HG03064 (cell line): ENCODE results near the gene PLCD4.

ENCODE experiments used
- ATAC-seq: cut with Tn5 transposase; IDR thresholded peaks from one replicate; pipeline ENCODE4 v1.9.1; 2021; ENCODE audit warnings: low read depth; ENCODE audit not compliant: unreplicated experiment

PLCD4 gene

DNA sequence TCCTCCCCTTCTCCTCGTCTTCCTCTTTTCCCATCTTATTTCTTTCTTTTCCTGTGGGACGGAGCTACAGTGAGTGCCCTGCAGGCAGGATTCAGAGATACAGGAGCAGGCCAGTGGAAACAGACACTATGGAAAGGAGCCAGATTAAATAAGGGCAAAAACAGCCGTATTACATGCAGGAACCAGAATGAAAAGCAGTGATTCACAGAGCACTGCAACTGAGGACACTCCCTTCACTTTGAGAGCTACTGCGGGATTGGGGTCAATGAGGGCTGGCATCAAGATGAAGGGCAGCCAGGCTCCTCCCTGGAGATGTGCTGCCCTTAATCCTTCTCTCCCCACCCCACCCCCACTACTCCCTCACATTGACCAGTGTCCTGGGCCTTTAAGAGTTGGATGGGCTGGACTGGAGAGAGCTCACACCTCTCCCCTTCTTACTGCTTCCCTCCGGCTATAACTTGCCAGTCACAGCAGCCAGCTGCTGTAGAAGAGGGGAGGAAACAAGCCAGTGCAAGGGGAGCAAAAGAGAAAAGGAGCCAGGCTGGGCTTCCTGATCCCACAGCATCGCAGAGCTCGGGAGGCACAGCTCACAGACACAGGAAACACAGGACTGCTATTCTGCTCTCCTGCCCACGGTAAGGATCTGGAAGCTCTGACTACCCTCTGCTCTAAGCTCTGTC, at the start of gene PLCD4:
Gene PLCD4 (plus strand): TSS at position 464 of the 680 bp plus-strand sequence. CDS start 7,841 bp downstream, outside the sequence.
- no peak for ATAC-seq

DNA sequence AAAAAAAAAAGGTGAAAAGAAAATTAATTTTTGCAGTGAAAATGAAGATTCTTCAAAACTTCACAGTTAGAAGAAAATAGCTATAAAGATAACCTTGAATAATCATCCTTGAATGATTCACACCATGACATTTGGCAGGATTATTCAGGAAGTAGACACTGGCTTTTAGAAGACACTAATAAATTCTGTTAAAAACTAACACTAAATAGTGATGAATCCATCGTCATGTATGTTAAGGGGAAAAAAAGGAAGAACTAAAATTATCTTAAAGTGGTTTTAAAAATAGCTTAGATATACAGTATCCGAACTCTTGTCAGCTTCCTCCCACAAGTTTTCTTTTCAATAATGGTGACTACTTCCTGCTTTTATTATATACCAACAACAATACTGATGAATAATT, 49.8 kb upstream of the PLCD4 start:
- ATAC-seq: no peak

DNA sequence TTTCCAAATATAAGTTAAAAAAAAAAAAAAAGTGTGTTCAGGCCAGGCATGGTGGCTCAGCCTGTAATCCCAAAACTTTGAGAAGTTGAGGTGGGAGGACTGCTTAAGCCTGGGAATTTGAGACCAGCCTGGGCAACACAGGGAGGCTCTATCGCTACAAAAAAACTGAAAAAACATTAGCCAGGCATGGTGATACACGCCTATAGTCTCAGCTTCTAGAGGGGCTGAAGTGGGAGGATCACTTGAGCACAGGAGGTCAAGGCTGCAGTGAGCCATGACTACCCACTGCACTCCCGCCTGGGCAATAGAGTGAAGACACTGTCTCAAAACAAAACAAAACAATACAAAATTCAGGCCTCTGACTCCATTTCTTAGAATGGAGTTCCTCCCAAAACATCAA, 48.7 kb upstream of the PLCD4 start:
- no peak for ATAC-seq

DNA sequence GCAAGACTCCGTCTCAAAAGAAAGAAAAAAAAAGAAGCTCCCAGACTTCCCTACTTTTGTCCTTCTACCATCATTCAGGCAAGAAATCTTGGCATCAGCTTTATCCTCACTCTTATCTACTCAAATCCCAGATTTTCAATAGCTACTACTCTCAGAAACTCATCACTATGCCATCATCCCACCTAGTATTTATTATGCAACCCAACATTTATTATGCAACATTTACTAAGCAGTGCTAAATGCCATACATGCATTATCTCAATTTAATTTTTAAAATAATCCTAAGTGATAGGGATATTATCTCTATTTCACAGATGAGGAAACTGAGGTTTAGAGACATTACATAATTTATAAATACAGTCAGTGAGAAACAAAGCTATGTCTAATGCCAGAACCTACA, 43.6 kb upstream of the PLCD4 start:
- no peak for ATAC-seq

DNA sequence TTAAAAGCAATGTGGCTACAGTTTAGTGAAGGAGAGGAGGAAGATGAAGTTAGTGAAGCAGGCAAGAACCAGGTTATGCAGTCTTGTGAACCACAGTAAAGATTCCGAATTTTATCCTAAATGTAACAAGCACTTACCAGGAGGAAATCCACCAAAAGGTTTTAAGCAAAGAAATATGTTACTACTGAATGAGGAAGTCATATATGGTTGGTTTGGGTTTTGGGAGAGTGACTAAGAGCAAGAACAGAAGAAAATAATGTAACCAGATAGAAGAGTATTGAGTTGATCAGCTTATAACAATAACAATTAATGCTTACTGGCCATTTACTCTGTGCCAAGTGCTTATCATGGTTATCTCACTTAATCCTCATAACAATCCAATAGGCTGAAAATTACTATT, 41.4 kb upstream of the PLCD4 start:
- no peak for ATAC-seq

DNA sequence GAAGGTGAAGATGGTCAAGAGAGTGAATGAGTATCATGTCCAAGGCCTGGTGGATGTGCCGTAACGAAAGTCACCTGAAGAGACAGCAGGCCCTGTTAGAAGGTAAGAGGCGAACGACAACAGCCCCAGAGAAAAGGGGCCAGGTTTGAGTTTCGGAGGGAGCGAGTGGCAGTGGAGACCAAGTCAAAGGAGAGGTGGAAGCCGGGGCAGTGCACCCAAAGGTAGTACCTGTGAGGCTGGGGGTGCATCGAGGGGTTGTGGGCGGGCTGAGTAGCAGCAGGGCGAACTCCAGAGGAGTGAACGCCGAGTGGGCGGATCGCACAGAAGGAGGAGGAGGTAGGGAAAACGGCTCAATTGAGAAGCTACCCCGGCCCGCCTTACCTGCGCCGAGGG, 39.9 kb upstream of the PLCD4 start:
- peak; percentile 31 for ATAC-seq

DNA sequence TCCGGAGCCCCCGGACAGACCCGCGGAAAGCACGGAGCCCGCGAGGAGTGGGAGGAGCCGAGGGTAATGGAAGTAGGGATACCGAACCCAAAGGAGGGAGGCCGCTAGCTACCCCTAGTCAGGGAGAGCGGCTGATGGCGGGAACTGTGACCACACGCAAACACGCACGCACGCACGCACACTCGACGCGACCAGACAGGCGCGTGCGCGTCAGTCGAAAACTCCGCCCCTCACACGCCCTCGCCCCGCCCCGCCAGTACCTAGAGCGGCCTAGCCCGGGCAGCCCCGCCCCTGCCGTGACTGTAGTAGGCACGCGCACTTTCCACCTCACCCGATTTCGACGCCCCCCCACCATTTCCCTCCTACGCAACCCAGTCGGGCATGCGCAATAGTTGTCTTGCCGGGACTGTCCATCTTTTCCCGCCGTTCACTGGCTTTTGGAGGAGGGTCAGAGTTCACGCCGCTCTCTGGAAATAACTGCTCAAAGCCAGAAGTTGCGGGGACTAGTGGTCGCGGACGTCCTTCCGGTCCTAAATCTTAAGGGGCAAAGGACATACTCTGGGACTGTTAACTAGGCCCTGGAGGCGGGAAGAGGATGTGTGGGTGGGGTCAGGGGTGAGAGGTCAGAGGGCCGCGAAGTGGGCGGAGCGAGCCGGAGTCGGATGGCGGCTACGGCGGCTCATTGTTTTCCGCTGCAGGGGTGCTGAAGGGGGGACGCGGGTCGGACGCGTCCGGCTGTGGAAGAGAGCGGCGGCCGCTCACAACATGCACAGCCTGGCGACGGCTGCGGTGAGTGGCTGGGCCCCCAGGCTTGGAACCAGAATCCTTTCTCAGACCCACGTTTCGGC, 39.3 kb upstream of the PLCD4 start, which contains the start of the genes CNOT9 and USP37:
Gene CNOT9 (plus strand): TSS at position 650 of the 848 bp plus-strand sequence. CDS start 116 bp downstream, at position 766.
Gene USP37 (minus strand): TSS at position 162 of the 848 bp plus-strand sequence. CDS start 9,698 bp downstream, outside the sequence.
- ATAC-seq: peak; percentile 65

DNA sequence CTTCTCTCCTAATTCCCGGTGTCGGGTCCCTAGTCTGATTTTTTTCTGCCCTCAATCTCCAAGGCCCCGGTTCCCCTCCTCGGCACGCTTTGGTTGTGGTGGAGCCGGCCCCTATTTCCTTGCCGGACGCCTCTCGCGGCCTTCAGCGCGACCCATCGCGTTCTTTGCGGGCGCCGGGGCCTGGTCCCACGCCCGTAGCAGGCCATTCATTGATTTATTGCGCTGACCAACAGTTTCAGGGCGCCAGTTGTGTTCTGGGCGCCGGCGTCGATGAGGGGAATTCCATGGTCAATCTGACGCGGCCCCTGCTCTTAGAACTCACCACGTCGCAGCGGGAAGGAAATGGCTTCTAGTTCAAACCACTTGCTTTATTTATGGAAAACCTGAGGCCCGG, 38.7 kb upstream of the PLCD4 start:
- peak; percentile 27 for ATAC-seq

DNA sequence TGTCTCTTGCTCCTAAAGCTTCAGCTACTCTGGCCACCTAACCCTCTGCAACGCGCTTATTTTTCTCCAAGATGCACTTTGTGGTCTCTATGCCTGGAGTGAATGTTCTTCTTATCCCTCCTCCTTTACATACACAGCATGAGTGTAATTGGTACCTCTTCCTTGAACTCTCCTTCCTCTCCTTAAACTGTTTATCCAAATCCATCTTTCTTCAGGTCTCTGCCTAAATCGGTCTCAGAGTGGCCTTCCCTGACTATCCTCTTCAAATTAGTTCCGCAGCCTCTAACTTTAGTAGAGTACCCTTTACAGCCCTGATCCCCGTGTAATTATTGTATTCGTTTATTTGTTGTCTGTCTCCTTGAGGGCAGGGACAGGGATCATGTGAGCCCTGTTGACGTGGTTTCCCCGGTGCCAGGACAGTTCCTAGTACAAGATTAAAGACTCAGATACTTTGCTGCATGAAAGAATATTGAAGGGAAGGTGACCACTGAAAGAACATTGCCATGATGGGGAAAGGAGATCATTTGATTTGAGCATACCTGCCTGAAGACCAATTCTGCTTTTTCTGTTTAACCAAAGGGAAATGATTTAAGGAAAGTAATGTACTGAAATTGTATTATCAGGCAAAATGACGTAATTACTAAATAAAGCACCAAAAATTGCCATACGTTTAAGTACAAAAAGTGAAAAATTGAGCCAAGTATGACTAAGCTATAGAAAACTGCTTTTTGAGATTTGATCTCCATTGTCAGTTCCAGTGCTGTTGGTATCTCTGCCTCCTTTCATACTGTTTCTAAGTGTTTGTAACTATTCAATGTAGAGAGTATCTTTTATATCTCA, 37.8 kb upstream of the PLCD4 start:
- ATAC-seq: no peak

DNA sequence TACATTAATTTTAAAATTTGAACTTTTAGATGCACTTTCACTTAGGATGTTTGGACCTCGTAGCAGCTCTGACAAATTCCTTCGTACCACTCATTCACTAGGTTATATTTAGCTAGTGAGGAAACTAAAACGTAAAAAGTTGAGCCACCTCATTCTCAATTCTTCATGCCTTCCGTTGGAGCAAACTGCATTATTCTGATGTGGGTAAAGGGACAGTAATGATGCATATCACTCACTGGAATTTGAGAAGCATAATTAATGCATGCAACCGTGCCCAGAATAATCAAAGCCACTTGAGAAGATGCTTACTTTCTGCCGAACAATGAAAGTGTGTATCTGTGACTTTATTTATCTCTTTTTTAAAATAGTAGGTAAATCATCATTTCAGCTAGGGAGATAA, 36.8 kb upstream of the PLCD4 start:
- ATAC-seq: no peak

DNA sequence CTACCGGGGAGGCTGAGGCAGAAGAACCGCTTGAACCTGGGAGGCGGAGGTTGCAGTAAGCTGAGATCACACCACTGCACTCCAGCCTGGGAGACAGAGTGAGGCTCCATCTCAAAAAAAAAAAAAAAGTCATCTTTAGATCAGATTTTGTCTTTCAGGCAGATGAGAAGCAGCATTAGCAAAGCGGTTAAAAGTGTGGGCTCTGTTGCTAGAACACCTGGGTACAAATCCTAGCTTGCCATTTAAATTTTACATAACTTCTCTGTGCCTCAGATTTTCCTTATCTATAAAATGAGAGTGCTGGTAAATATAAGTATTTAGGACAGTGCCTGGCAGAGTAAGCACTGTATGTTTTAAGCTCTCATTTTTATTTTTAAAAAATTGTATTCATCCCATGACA, 30.8 kb upstream of the PLCD4 start:
- no peak for ATAC-seq

DNA sequence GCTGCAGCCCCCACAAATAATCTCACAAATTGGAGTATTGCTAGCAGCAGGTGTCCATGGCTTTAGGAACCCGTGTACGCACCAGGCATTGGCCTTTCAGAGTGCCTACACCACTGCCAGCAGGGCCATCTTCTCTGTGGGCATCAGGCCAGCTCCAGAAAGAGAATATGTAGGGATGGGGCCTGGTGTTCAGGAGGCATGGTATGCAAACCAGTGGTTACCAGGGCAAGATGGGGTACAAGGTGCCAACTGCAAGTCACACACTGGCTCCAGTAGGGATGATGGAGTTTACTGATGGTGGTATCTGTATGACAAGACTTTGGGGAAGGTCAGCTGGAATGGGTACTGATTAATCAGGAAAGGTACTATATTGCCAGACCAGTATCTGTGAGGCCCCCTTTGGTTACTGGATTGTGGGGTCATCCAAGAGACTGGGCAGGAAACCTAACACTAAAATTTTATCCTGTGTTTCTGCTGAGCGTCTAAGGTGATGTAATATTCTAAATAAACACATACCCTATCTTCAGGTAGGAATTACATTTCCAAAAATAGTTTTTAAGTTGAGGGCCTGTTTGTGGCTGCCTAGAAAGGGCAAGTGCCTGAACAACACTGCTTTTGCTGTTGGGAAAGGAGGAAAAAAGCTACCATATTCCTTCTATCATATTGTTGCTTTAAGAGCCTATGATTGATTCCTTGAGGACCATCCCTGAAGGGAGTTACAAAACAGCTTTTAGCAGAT, 30.0 kb upstream of the PLCD4 start:
- ATAC-seq: no peak

DNA sequence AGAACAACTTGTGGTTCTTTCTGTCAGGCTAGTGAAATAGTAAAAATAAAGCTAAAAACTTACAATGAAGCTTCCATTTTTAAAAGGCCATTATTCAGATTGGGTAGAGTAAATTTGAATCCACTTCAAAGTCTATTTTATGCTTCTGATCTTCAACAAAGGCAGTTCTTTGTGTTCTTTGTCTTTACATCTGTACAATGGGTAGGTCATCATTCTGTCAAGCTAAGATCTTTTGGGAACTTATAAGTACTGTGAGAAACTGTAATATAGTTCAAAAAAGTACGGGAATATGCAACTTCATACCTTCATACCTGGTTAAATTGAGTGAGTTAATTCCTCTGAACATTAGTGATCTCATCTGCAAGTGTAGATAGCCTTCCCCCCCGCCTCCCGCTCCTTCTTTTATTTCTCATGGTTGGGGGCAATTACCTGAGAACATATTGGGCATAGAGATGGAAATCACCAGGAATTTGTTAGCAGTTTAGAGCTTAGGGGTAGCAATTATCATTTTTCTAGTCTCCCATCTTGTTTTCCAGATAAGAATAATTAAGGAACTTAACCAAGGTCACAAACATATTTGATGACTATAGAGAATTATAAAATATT, 29.3 kb upstream of the PLCD4 start:
- no peak for ATAC-seq

DNA sequence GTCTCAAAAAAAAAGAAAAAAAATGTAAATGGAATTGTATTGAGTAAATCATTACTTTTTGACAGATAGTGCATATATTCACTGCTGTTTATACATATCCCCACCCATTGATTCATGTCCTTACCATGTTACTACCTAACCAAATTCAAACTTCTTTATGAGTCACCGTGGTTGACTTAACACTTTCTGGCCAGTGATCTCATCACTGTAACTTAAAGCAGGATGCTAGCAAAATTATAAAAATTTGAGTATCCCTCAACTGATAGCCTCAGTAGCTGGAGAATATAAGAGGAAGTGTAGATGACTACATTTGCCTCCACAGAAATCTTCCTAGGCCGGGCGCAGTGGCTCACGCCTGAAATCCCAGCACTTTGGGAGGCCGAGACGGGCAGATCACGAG, 25.6 kb upstream of the PLCD4 start:
- no peak for ATAC-seq

DNA sequence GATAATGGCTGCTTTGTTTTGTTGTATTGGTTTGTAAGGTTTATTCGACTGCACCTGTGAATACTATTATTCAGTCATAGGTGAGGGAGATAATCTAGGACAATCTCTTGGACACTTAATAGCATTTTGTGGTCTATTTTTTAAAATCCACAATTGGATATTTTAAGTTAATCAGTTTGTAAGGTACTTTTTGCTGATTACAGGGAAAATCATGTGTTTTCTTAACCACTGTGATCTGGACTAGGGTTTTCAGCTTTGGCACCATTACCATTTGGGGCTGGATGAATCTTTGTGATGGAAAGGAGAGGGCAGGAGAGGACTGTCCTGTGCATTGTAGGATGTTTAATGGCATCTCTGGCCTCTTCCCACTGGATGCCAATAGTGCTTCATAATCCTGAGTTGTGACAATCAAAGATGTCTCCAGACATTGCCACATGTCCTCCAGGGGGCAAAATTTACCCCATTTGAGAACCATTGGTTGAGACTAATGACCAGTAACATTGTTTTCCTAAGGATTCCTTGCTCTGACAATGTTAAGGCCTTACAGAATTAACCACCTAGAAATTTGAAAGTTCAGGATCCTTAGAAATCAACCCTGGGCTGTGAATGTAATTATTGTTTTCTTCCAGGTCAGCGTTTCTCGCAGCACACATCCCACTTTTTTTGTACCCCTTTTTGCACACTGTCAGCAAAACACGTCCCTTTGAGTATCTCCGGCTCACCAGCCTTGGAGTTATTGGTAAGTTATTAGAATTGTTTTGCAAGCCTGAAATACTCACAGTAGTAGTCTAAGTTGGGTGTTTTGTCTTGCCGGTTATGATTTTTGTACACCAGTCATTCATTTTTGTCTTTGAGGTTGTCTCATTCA, 23.5 kb upstream of the PLCD4 start:
- no peak for ATAC-seq

DNA sequence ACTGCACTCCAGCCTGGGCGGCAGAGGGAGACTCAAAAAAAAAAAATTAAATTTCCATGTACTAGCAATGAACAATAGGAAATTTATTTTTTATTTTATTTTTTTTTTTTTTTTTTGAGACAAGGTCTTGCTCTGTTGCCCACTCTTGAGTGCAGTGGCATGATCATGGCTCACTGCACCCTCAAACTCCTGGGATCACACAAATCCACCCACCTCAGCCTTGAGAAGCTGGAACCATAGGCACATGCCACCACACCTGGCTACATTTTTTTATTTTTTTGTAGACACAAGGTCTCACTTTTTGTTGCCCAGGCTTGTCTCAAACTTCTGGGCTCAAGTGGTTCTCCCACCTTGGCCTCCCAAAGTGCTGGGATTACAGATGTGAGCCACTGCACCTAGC, 22.2 kb upstream of the PLCD4 start:
- no peak for ATAC-seq

DNA sequence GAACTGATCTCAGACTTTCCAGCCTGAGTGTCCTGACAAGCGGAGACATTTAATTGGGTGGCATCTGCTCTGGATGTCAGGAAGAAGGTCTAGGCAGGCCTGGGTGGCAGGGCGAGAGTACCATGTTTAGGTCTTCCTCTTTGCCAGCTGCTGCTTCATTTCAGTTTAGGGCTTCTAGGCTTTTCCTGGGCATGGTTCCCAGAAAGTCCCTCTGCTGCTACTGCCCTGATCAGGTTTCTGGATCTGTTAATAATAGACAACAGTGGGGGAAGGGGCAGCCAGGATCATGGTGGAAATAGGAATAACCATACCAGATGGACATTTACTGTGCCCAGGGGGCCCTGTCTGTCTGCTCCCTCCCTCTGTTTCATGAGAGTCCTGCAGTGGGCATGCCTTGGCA, 2.3 kb upstream of the PLCD4 start:
- no peak for ATAC-seq

DNA sequence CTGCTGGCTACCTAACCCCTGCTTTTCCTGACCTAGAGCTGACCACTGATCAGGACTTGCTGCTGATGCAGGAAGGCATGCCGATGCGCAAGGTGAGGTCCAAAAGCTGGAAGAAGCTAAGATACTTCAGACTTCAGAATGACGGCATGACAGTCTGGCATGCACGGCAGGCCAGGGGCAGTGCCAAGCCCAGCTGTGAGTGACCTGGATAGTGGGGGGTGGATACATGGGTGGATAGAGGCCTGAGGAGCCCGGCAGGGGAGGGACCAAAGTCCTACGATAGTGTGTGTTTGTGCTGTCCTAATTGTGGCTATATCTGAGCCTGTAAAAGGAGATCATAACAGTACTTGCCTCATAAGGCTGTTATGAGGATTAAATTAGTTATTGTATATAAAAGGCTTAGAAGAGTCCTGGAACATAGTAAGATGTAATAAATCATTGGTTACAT, 8.2 kb downstream of the PLCD4 start:
- ATAC-seq: no peak
